Measurements from ENCODE around the gene JCHAIN. TPM values are rescaled to one million over a fixed set of nuclear protein-coding genes. Genes with fewer than 3 reads are reported as not detected.

Gene JCHAIN
- total RNA-seq (0.84 TPM), polyA plus RNA-seq (1 to 10 TPM in 3 of 4 donors, not detected in 1; 1.2 to 5.2 (median 2.1) TPM)

DNA sequence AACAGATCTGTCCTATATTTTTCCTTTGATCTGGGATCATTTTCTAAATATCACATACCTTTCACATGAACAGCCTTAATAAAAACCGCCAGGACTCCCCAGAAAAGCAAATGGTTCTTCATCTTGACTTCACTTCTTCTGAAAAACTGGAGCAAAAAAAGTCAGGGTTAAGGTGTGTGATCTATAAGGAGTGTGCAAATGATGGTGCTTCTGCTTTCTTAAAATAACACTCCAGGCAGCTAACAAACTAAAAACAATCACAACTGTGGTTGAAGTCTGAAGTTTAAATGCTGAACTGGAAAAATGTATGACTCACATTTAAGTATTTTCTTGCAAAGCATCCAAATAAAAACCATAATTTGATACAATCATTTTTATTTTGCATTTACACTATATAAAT is at the start of gene JCHAIN:
JCHAIN (minus strand) TSS at position 140 of the 400 bp plus-strand sequence; CDS start at position 122, 18 bp downstream.
- no peaks in the 10 kb centered on the region for H3K36me3 ChIP-seq (ENCODE audit: control insufficient read depth, insufficient read depth, low read length)
- Mint-ChIP-seq H3K4me3 (no peak within 1 kb of the TSS), H3K4me1 (no peaks in the 10 kb centered on the region), H3K9me3 (peaks cover 0 to 1% (median 0%) of the 10 kb centered on the region in 7 donors), H3K27ac (no peak within 1 kb of the TSS), H3K27me3 (peaks cover 31% of the 10 kb centered on the region), H3K36me3 (no peaks in the 10 kb centered on the region)
- no peaks in the 10 kb centered on the region for H3K4me1 ChIP-seq (ENCODE audit: control insufficient read depth, insufficient read depth, low read length, poor library complexity, severe bottlenecking)
- ATAC-seq (ENCODE audit: low read depth in 2 of 2), result no peak
- no peak within 1 kb of the TSS for H3K27ac ChIP-seq (ENCODE audit: insufficient read depth, low read length, poor library complexity, severe bottlenecking)
- H3K27me3 ChIP-seq (ENCODE audit: control insufficient read depth, insufficient read depth, low read length), result peaks cover 11% of the 10 kb centered on the region
- no peaks in the 10 kb centered on the region for H3K9me3 ChIP-seq (ENCODE audit: control insufficient read depth in 2 of 2, low read length in 2 of 2)
- DNase-seq, result no peak
- no peak within 1 kb of the TSS for H3K4me3 ChIP-seq (ENCODE audit: low read depth, low read length)

DNA sequence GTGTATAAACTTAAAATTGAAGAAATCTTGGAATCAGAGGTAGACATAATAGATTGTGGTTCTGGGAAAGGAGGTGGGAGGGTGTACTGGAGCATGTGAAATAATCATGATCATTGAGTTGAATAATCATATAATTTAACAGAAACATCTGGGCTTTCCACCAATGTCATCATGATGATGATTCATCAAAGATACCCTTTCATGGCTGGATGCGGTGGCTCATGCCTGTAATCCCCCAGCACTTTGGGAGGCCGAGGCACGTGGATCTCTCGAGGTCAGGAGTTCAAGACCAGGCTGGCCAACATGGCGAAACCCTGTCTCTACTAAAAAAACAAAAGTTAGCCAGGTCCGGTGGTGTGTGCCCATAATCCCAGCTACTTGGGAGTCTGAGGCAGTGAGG is 48.8 kb upstream of the JCHAIN start:
- H3K36me3 Mint-ChIP-seq, result peaks cover 3% of the 10 kb centered on the region
- peaks cover 0 to 2% (median 0%) of the 10 kb centered on the region in 7 donors for H3K9me3 Mint-ChIP-seq
- H3K4me3 Mint-ChIP-seq, result no peak overlapping the region
- H3K27me3 Mint-ChIP-seq, result peaks cover 24% of the 10 kb centered on the region
- H3K27me3 ChIP-seq (ENCODE audit: control insufficient read depth, insufficient read depth, low read length), result no peaks in the 10 kb centered on the region
- H3K4me1 Mint-ChIP-seq, result peaks cover under 1 to 6% (median 4%) of the 10 kb centered on the region in 4 donors
- DNase-seq (no peak), ATAC-seq (ENCODE audit: low read depth in 2 of 2) (no peak)
- no peak overlapping the region for H3K4me3 ChIP-seq (ENCODE audit: low read depth, low read length)
- H3K27ac ChIP-seq (ENCODE audit: insufficient read depth, low read length, poor library complexity, severe bottlenecking), result no peak overlapping the region
- H3K9me3 ChIP-seq (ENCODE audit: control insufficient read depth in 2 of 2, low read length in 2 of 2), result no peaks in the 10 kb centered on the region
- no peaks in the 10 kb centered on the region for H3K36me3 ChIP-seq (ENCODE audit: control insufficient read depth, insufficient read depth, low read length)
- no peaks in the 10 kb centered on the region for H3K4me1 ChIP-seq (ENCODE audit: control insufficient read depth, insufficient read depth, low read length, poor library complexity, severe bottlenecking)
- H3K27ac Mint-ChIP-seq, result peak overlapping the region in 1 of 3 donors; percentile 87

GRCh38 chr4:70714079-70714887 is 48.0 kb upstream of the JCHAIN start:
- Mint-ChIP-seq H3K27ac (no peak overlapping the region), H3K36me3 (peaks cover 3% of the 10 kb centered on the region), H3K27me3 (peaks cover 19% of the 10 kb centered on the region), H3K4me1 (peaks cover 3 to 8% (median 5%) of the 10 kb centered on the region in 4 donors), H3K9me3 (peaks cover 0 to 2% (median 0%) of the 10 kb centered on the region in 7 donors), H3K4me3 (no peak overlapping the region)
- Histone ChIP-seq H3K27ac (ENCODE audit: insufficient read depth, low read length, poor library complexity, severe bottlenecking) (no peak overlapping the region), H3K27me3 (ENCODE audit: control insufficient read depth, insufficient read depth, low read length) (no peaks in the 10 kb centered on the region), H3K4me3 (ENCODE audit: low read depth, low read length) (no peak overlapping the region), H3K4me1 (ENCODE audit: control insufficient read depth, insufficient read depth, low read length, poor library complexity, severe bottlenecking) (no peaks in the 10 kb centered on the region), H3K9me3 (ENCODE audit: control insufficient read depth in 2 of 2, low read length in 2 of 2) (no peaks in the 10 kb centered on the region), H3K36me3 (ENCODE audit: control insufficient read depth, insufficient read depth, low read length) (no peaks in the 10 kb centered on the region)
- DNase-seq (no peak), ATAC-seq (ENCODE audit: low read depth in 2 of 2) (no peak)

DNA sequence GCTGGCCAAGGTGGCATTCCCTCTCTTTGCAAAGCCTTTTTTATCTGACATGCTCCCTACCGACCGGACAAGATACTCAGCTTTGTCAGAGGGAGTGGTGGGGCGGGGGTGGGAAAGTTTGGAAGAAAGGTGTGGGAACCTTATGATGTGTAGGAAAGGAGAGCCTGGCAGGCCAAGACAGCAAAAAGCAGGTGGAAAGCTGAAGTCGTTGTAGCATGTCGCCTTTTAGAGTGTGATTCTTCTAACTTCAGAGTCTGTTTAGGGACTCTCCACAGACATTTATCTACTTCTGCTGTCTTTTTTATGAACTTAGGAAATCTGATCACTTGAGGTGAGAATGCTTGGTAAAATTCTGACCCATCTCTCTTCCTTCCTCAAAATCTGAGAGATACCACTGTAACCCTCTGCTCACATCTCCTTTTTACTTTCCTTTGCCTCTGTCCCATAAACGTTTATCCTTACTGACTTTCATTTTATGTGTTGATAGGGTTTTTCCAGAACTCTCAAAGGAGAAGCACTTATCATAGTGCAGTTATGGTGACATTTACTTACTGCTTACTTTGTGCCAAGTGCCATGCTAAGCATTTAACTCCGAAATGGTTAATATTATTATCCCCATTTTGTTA is 47.3 kb upstream of the JCHAIN start:
- Histone ChIP-seq H3K36me3 (ENCODE audit: control insufficient read depth, insufficient read depth, low read length) (no peaks in the 10 kb centered on the region), H3K27me3 (ENCODE audit: control insufficient read depth, insufficient read depth, low read length) (no peaks in the 10 kb centered on the region), H3K27ac (ENCODE audit: insufficient read depth, low read length, poor library complexity, severe bottlenecking) (no peak overlapping the region), H3K4me1 (ENCODE audit: control insufficient read depth, insufficient read depth, low read length, poor library complexity, severe bottlenecking) (no peaks in the 10 kb centered on the region), H3K4me3 (ENCODE audit: low read depth, low read length) (no peak overlapping the region), H3K9me3 (ENCODE audit: control insufficient read depth in 2 of 2, low read length in 2 of 2) (no peaks in the 10 kb centered on the region)
- Mint-ChIP-seq H3K9me3 (peaks cover 0 to 2% (median 0%) of the 10 kb centered on the region in 7 donors), H3K27ac (peak overlapping the region in 1 of 3 donors; percentile 44), H3K4me3 (no peak overlapping the region), H3K4me1 (peaks cover 3 to 8% (median 5%) of the 10 kb centered on the region in 4 donors), H3K27me3 (peaks cover 15% of the 10 kb centered on the region), H3K36me3 (peaks cover 3% of the 10 kb centered on the region)
- no peak for DNase-seq
- no peak for ATAC-seq (ENCODE audit: low read depth in 2 of 2)

DNA sequence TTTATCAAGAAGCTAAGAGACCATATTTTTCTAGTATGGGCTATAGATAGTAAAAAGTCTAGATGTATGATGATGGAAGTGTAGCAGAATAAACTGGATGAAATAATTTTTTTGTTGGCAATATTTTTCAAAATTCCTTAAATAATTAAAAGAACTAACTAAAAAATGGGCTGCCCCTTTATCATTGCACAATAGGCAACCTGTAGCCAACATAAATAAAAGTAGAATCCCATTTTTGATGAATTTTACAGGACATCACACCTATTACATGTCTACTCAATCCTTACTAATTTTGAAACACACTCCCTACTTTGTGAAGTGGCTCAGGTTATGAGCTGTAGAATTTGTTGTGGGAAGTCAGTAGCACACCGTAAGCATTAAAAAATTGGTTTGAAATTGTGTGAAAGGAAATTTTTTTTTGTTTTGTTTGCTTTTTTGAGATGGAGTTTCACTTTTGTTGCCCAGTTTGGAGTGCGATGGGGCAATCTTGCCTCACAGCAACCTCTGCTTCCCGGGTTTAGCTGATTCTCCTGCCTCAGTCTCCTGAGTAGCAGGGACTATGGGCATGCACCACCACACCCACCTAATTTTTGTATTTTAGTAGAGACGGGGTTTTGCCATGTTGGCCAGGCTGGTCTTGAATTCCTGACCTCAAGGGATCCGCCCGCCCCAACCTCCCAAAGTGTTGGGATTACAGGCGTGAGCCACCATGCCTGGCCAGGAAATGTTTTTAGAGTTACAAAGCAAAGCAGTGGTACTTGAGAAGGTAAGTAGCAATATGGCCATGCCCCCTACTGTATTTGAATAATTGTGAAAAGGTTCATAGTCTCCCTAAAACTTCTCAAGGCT is 46.5 kb upstream of the JCHAIN start:
- H3K4me1 Mint-ChIP-seq, result peaks cover 3 to 8% (median 5%) of the 10 kb centered on the region in 4 donors
- peaks cover 15% of the 10 kb centered on the region for H3K27me3 Mint-ChIP-seq
- Histone ChIP-seq H3K27me3 (ENCODE audit: control insufficient read depth, insufficient read depth, low read length) (no peaks in the 10 kb centered on the region), H3K4me1 (ENCODE audit: control insufficient read depth, insufficient read depth, low read length, poor library complexity, severe bottlenecking) (no peaks in the 10 kb centered on the region), H3K4me3 (ENCODE audit: low read depth, low read length) (no peak overlapping the region), H3K27ac (ENCODE audit: insufficient read depth, low read length, poor library complexity, severe bottlenecking) (no peak overlapping the region), H3K9me3 (ENCODE audit: control insufficient read depth in 2 of 2, low read length in 2 of 2) (no peaks in the 10 kb centered on the region), H3K36me3 (ENCODE audit: control insufficient read depth, insufficient read depth, low read length) (no peaks in the 10 kb centered on the region)
- peaks cover 3% of the 10 kb centered on the region for H3K36me3 Mint-ChIP-seq
- no peak overlapping the region for H3K27ac Mint-ChIP-seq
- no peak overlapping the region for H3K4me3 Mint-ChIP-seq
- H3K9me3 Mint-ChIP-seq, result peaks cover 0 to 2% (median 0%) of the 10 kb centered on the region in 7 donors
- ATAC-seq (ENCODE audit: low read depth in 2 of 2) (no peak), DNase-seq (no peak)

- Histone ChIP-seq H3K9me3 (ENCODE audit: control insufficient read depth in 2 of 2, low read length in 2 of 2) (no peaks in the 10 kb centered on the region), H3K4me1 (ENCODE audit: control insufficient read depth, insufficient read depth, low read length, poor library complexity, severe bottlenecking) (no peaks in the 10 kb centered on the region), H3K27ac (ENCODE audit: insufficient read depth, low read length, poor library complexity, severe bottlenecking) (no peak overlapping the region), H3K27me3 (ENCODE audit: control insufficient read depth, insufficient read depth, low read length) (no peaks in the 10 kb centered on the region), H3K36me3 (ENCODE audit: control insufficient read depth, insufficient read depth, low read length) (no peaks in the 10 kb centered on the region), H3K4me3 (ENCODE audit: low read depth, low read length) (no peak overlapping the region)
- peak overlapping the region in 1 of 4 donors; percentile 36 for H3K4me3 Mint-ChIP-seq
- peaks cover 0 to 1% (median 0%) of the 10 kb centered on the region in 7 donors for H3K9me3 Mint-ChIP-seq
- ATAC-seq (ENCODE audit: low read depth in 2 of 2) (no peak), DNase-seq (no peak)
- H3K4me1 Mint-ChIP-seq, result peaks cover 3 to 8% (median 5%) of the 10 kb centered on the region in 4 donors
- peaks cover 10% of the 10 kb centered on the region for H3K27me3 Mint-ChIP-seq
- peak overlapping the region in 1 of 3 donors; percentile 4 for H3K27ac Mint-ChIP-seq
- no peaks in the 10 kb centered on the region for H3K36me3 Mint-ChIP-seq
These were observed 45.8 kb upstream of the JCHAIN start for GRCh38 chr4:70712150-70712549.

DNA sequence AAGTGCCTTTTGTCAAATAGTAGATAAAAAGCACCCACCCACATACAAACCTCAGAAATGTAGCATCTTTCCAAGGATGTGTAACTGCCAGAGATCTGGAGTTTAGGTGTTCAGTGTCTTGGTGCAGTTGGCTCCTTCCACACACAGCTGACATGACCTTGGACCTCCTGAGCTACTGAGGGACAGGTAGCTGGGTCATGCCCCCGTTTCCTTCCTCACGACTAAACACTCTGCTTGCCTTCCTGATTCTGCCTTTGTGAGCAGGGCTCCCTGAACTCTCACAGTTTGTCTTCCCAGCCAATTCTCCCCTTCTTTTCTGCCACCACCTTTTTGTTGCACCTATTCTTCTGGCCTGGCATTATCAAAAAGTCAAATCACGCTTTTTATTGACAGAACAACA is 45.3 kb upstream of the JCHAIN start:
- peaks cover 4 to 8% (median 5%) of the 10 kb centered on the region in 4 donors for H3K4me1 Mint-ChIP-seq

More for the DNA sequence above, 45.3 kb upstream of the JCHAIN start:
- H3K27ac ChIP-seq (ENCODE audit: insufficient read depth, low read length, poor library complexity, severe bottlenecking), result no peak overlapping the region
- ATAC-seq (ENCODE audit: low read depth in 2 of 2) (no peak), DNase-seq (no peak)
- Mint-ChIP-seq H3K27ac (peak overlapping the region in 1 of 3 donors; percentile 4), H3K9me3 (peaks cover 0 to 1% (median 0%) of the 10 kb centered on the region in 7 donors), H3K27me3 (peaks cover 10% of the 10 kb centered on the region), H3K36me3 (no peaks in the 10 kb centered on the region), H3K4me3 (peak overlapping the region in 1 of 4 donors; percentile 36)
- no peak overlapping the region for H3K4me3 ChIP-seq (ENCODE audit: low read depth, low read length)
- no peaks in the 10 kb centered on the region for H3K27me3 ChIP-seq (ENCODE audit: control insufficient read depth, insufficient read depth, low read length)
- no peaks in the 10 kb centered on the region for H3K36me3 ChIP-seq (ENCODE audit: control insufficient read depth, insufficient read depth, low read length)
- peaks cover under 1% of the 10 kb centered on the region for H3K4me1 ChIP-seq (ENCODE audit: control insufficient read depth, insufficient read depth, low read length, poor library complexity, severe bottlenecking)
- no peaks in the 10 kb centered on the region for H3K9me3 ChIP-seq (ENCODE audit: control insufficient read depth in 2 of 2, low read length in 2 of 2)
